ENCODE measurements around the gene ULK1.
A peak's percentile ranks its signal among the peaks of the same experiment; 100 is the strongest.
"Not testable (repeated sequence)": the region's sequence is repeated elsewhere in the genome, so short reads cannot be mapped to it uniquely, and the experiment has no call there.

The ULK1 gene

GRCh38 chr12:131943389-131943788 lies 49.0 kb downstream of the ULK1 start:
- DNase-seq (ENCODE audit: low read depth) = no peak

DNA sequence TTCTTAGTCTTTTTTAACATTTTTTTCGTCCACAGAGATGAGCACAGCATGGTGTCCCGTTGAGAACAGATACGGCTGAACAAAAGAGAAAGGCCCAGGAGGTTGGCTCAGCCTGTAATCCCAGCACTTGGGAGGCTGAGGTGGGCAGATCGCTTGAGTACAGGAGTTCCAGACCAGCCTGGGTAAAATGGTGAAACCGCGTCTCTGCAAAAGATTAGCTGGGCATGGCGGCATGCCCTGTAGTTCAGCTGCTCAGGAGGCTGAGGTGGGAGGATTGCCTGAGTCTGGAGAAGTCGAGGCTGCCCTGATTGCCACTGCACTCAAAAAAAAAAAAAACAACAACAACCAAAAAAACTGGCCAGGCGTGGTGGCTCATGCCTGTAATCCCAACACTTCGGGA lies 49.5 kb downstream of the ULK1 start:
- DNase-seq (ENCODE audit: low read depth) = no peak

GRCh38 chr12:131944601-131945251 lies 50.3 kb downstream of the ULK1 start:
- DNase-seq (ENCODE audit: low read depth) = no peak

- DNase-seq (ENCODE audit: low read depth) = no peak
These were observed 52.3 kb downstream of the ULK1 start for GRCh38 chr12:131946757-131947156.

DNA sequence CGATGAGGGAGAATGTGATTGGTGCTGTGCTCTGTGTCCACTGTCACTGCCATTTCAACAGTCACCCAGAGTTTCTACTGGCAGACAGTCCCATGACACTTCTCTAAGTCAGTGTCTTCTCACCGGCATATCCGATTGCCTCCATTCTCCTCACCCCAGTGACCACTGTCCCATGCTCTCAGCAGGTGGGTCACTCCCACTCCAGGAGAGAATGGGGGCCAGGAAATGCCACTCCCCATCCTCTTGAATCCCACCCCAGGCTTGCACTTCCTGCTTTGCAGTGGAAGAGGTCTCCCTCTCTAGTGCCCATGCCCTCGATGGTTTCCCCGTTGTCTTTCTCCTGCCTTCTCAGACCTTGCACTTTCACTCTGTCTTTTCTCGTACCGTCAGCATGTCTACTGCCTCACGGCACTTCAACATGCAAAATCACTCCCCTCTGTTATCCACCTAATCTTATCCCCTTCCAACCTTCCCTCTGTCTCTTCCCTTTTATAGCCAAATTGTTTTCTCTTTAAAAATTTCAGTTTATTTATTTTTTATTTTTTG lies 53.1 kb downstream of the ULK1 start:
- DNase-seq (ENCODE audit: low read depth) = no peak

DNA sequence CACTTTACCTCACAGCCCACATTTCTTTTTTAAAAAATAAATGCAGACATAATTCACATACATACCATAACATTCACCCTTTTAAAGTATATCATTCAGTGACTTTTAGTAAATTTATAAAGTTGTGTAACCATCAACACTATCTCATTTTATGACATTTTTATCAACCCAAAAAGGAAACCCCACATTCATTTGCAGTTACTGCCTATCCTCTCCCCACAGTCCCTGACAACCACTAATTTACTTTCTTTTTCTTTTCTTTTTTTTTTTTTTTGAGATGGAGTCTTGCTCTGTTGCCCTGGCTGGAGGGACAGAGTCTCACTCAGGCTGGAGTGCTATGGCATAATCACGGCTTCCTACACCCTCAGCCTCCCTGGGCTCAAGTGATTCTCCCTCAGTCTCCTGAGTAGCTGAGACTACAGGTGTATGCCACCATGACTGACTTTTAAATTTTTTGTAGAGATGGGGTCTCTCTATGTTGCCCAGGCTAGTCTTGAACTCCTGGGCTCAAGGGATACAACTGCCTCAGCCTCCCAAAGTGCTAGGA lies 53.8 kb downstream of the ULK1 start:
- DNase-seq (ENCODE audit: low read depth) = no peak

- not testable (repeated sequence) for DNase-seq (ENCODE audit: low read depth)
These were observed 54.5 kb downstream of the ULK1 start for GRCh38 chr12:131948713-131949430.

DNA sequence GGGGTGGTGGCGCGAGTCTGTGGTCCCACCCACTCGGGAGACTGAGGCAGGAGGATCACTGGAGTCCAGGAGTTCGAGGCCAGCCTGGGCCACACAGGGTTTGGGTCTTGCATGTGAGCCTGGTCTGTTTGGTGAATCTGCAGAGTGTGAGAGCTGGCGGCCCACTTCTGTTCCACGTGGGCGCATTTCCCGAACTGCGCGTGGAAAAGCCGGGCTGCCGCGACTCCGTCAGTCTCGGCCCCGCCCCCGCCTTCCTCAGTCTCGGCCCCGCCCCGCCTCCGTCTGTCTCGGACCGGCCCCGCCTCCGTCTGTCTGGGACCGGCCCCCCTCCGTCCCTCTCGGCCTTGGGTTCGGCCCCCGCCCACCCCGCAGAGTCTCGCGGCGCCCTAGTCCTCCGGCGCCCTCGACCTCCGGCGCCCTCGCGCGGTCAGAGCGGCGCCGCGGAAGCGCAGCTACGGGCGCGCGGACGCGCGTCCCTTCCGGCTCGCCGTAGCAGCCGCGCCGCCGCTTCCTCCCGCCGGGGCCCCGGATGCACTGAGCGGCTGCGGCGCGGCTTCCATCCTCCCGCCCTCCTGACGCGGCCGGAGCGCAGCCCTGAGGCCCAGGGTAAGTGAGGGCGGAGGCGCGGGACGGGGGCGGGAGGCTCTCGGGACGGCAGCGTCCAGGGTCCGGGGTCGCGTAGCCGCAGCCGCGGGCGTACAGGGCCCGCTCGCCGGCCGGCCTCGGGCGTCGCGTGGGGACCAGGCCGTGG lies 55.2 kb downstream of the ULK1 start, which contains the start of gene EP400:
EP400 (plus strand) TSS at position 512 of the 751 bp plus-strand sequence. CDS start 10,678 bp downstream, outside the sequence.
- DNase-seq (ENCODE audit: low read depth) = peak; percentile 90

DNA sequence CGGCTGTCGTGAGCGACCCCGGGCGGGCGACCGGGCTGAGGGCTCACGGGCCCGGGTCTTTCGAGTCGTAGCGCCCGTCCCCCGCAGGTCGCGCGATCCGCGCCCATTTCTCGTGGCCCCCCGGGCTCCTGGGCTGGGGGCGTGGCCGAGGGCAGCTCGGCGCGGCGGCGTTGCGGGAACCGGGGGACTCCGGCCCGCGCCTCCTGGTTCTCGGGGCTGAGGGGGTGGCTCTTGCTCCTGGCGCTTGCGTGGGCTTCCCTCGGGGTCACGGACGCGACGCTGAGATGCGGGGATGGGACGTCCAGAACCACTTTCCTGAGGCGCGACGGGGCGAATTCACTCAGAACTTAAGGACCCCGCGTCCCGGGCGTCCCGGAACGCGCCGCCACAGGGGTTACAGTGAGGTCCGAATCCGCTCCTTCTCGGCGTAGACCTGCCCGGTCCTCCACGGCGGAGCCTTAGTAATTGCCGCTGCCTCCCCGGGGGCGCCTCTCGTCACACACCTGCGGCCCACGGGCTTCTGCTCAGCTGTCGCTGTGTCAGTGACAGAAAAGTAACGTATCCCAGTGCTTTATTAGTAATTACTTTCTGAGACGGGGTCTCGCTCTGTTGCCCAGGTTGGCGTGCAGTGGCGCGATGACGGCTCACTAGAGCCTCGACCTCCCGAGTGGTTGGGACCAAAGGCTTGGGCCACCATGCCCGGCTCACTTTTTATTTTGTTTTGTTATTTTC lies 55.9 kb downstream of the ULK1 start:
- peak; percentile 28 for DNase-seq (ENCODE audit: low read depth)

- not testable (repeated sequence) for DNase-seq (ENCODE audit: low read depth)
These were observed 59.4 kb downstream of the ULK1 start for GRCh38 chr12:131953810-131954209.

GRCh38 chr12:131954460-131954859 lies 60.0 kb downstream of the ULK1 start:
- DNase-seq (ENCODE audit: low read depth) = not testable (repeated sequence)

DNA sequence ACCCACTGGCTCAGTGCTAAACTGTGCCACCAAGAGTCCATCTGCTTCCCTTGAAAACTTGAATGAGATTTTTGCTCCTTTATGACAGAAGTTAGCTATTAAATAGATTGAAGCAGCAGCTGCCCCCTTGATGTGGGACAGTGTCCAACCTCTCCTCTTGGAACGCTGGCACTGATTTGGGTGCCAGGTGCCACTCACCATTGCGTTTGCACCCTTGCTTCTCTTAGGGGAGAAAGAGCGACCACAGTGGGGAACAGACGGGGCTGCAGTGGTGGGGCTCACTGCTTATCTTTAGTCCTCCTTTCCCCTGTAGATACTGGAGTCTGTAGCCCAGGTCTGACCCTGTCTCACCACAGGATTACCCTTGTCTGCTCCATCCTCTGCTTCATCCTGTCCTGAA lies 64.7 kb downstream of the ULK1 start:
- DNase-seq (ENCODE audit: low read depth) = no peak

GRCh38 chr12:131959641-131960589 lies 65.5 kb downstream of the ULK1 start:
- DNase-seq (ENCODE audit: low read depth) = no peak

DNA sequence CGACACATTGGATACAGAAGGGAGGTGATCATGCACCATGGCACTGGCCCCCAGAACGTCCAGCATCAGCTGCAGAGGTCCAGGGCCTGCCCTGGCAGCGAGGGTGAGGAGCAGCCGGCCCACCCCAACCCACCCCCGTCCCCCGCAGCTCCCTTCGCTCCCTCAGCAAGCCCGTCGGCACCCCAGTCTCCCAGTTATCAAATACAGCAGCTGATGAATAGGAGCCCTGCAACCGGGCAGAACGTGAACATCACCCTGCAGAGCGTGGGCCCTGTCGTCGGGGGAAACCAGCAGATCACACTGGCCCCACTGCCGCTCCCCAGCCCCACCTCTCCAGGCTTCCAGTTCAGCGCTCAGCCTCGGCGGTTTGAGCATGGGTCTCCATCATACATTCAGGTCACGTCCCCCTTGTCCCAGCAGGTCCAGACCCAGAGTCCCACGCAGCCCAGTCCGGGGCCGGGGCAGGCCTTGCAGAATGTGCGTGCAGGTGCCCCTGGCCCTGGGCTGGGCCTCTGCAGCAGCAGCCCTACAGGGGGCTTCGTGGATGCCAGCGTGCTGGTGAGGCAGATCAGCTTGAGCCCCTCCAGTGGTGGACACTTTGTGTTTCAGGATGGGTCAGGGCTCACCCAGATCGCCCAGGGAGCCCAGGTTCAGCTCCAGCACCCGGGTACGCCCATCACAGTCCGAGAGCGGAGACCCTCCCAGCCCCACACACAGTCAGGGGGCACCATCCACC lies 66.3 kb downstream of the ULK1 start:
- DNase-seq (ENCODE audit: low read depth) = not testable (repeated sequence)

- not testable (repeated sequence) for DNase-seq (ENCODE audit: low read depth)
These were observed 66.9 kb downstream of the ULK1 start for GRCh38 chr12:131961328-131961727.

- no peak for DNase-seq (ENCODE audit: low read depth)
These were observed 67.6 kb downstream of the ULK1 start for GRCh38 chr12:131962069-131962468.

- DNase-seq (ENCODE audit: low read depth) = no peak
These were observed 69.0 kb downstream of the ULK1 start for GRCh38 chr12:131963381-131963780.

DNA sequence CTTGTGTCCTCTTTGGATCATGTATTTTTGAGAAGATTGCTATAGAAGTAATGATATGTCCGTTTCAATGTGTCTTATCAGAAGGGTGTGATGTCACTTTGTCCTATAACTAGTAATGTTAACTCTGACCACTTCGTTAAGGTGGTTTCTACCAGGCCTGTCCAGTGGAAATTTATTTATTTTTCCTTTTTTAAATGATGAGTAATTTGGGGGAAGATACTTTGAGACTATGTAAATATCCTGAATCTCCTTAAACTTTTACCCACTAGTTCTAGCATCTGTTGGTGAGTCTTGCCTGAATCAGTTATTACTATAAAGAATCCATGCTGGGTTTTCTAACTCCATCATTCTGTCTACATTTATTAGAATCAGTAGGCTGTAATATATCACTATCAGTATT lies 70.7 kb downstream of the ULK1 start:
- no peak for DNase-seq (ENCODE audit: low read depth)

- no peak for DNase-seq (ENCODE audit: low read depth)
These were observed 76.8 kb downstream of the ULK1 start for GRCh38 chr12:131971226-131971625.
